ENCODE measurements around the gene VAV3. TPM values are rescaled to one million over a fixed set of nuclear protein-coding genes. Genes with fewer than 3 reads are reported as not detected.

Gene VAV3
- total RNA-seq, 1 experiment from 2014 or later: not detected

DNA sequence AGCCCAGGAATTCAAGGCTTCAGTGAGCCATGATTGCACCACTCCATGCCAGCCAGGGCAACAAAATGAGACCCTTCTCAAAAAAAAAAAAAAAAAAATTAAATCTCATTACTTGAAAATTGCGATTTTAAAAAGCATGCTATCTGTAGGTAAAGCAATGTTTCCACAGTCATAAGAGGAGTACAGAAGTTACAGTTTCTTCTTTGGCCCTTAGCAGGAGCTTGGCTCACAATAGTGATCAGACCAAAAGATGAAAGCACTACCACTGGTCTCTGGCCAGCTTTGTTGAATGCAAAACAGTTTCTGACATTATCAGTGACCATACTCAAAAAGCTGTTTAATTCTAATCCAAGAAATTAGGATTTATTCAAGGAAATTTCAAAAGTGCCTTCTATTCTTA is 31.2 kb downstream of the VAV3 start:
- Histone ChIP-seq H3K36me3 (ENCODE audit: control insufficient read depth in 1 of 2, insufficient read depth in 2 of 2, low read length in 2 of 2) (no peaks in the 10 kb centered on the region), H3K4me1 (ENCODE audit: control insufficient read depth in 1 of 2, insufficient read depth in 2 of 2, low read length in 2 of 2) (peaks cover 2 to 8% of the 10 kb centered on the region in 2 experiments; a peak in 3 of 4 replicates), H3K79me2 (ENCODE audit: insufficient read depth, low read length) (no peaks in the 10 kb centered on the region), H4K20me1 (ENCODE audit: insufficient read depth) (no peaks in the 10 kb centered on the region), H3K9me2 (ENCODE audit: insufficient read depth) (no peaks in the 10 kb centered on the region), H3K4me3 (replicated peaks in 1 of 2; ENCODE audit: low read depth in 1 of 2, low read length in 2 of 2) (no peak overlapping the region), H3K4me2 (ENCODE audit: low read length) (no peak overlapping the region), H2AFZ (ENCODE audit: low read depth, low read length, poor library complexity, severe bottlenecking) (no peak overlapping the region), H3K9me3 (ENCODE audit: control insufficient read depth in 1 of 2, insufficient read depth in 1 of 2, low read depth in 1 of 2, low read length in 2 of 2) (no peaks in the 10 kb centered on the region), H3K27me3 (ENCODE audit: insufficient read depth, low read length) (peaks cover 40% of the 10 kb centered on the region), H3K27ac (ENCODE audit: low read depth, low read length) (no peak overlapping the region), H3K9ac (ENCODE audit: low read length) (no peak overlapping the region)
- ChIA-PET POLR2A (no interaction called here), CTCF (no interaction called here), RAD21 (ENCODE audit: low non-redundant PET in 1 of 2, low total read pairs in 2 of 2, uncharacterized antibody in 2 of 2, unreplicated experiment in 2 of 2) (no interaction called here)
- intact Hi-C loops (cut with micrococcal nuclease): no loop called here
- ATAC-seq (no peak), DNase-seq (ENCODE audit: low read depth, low spot score) (no peak)
- no TSS peak for BruUV-seq (replicated peaks)
- TF ChIP-seq CTCF (IDR thresholded peaks at IDR 0.05 in 2 of 3, conservative IDR thresholded peaks at IDR 0.05 in 1 of 3; ENCODE audit: borderline replicate concordance in 1 of 3, insufficient read depth in 1 of 3, low read depth in 2 of 3, low read length in 2 of 3): no peak
- TF ChIP-seq SRF (IDR thresholded peaks at IDR 0.05; ENCODE audit: low read depth): no peak
- no peak for TF ChIP-seq CEBPB (IDR thresholded peaks at IDR 0.05; ENCODE audit: low read depth)
- TF ChIP-seq, protein P1, sequence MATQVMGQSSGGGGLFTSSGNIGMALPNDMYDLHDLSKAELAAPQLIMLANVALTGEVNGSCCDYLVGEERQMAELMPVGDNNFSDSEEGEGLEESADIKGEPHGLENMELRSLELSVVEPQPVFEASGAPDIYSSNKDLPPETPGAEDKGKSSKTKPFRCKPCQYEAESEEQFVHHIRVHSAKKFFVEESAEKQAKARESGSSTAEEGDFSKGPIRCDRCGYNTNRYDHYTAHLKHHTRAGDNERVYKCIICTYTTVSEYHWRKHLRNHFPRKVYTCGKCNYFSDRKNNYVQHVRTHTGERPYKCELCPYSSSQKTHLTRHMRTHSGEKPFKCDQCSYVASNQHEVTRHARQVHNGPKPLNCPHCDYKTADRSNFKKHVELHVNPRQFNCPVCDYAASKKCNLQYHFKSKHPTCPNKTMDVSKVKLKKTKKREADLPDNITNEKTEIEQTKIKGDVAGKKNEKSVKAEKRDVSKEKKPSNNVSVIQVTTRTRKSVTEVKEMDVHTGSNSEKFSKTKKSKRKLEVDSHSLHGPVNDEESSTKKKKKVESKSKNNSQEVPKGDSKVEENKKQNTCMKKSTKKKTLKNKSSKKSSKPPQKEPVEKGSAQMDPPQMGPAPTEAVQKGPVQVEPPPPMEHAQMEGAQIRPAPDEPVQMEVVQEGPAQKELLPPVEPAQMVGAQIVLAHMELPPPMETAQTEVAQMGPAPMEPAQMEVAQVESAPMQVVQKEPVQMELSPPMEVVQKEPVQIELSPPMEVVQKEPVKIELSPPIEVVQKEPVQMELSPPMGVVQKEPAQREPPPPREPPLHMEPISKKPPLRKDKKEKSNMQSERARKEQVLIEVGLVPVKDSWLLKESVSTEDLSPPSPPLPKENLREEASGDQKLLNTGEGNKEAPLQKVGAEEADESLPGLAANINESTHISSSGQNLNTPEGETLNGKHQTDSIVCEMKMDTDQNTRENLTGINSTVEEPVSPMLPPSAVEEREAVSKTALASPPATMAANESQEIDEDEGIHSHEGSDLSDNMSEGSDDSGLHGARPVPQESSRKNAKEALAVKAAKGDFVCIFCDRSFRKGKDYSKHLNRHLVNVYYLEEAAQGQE (IDR thresholded peaks at IDR 0.05; ENCODE audit: low read depth): no peak
- no peak for TF ChIP-seq CBX3 (IDR thresholded peaks at IDR 0.05; ENCODE audit: low read depth)
- TF ChIP-seq FOSL1 (IDR thresholded peaks at IDR 0.05; ENCODE audit: low read depth): no peak
- no peak for TF ChIP-seq ZFX (IDR thresholded peaks at IDR 0.05)
- TF ChIP-seq ELF1 (IDR thresholded peaks at IDR 0.05; ENCODE audit: borderline replicate concordance, low read depth): no peak
- TF ChIP-seq TCF7L2 (IDR thresholded peaks at IDR 0.05; ENCODE audit: borderline replicate concordance, extremely low read depth, insufficient read depth, insufficient read length): no peak
- no peak for TF ChIP-seq EZH2 (IDR thresholded peaks at IDR 0.05)
- no peak for TF ChIP-seq YY1 (IDR thresholded peaks at IDR 0.05; ENCODE audit: extremely low read depth, insufficient replicate concordance, low read depth, low read length)
- TF ChIP-seq EGR1 (IDR thresholded peaks at IDR 0.05; ENCODE audit: low read depth): no peak
- no peak for TF ChIP-seq EZH2phosphoT487 (IDR thresholded peaks at IDR 0.05; ENCODE audit: borderline replicate concordance)
- TF ChIP-seq POLR2A (IDR thresholded peaks at IDR 0.05; ENCODE audit: borderline replicate concordance, extremely low read depth, insufficient read depth, insufficient read length): no peak
- no peak for TF ChIP-seq RAD21 (IDR thresholded peaks at IDR 0.05; ENCODE audit: low read depth)
- TF ChIP-seq JUND (IDR thresholded peaks at IDR 0.05): no peak
- TF ChIP-seq POLR2AphosphoS5 (IDR thresholded peaks at IDR 0.05; ENCODE audit: low read depth, low read length): no peak
